WI38 (cell line): Measurements from ENCODE around the gene LAMA3.

Experiments used
- H3K4me3 ChIP-seq: 2 replicates; pipeline ENCODE4 v1.5.1; 2011; ENCODE audit warnings: low read depth, mild to moderate bottlenecking, control low read depth, low read length
- TF ChIP-seq, protein P1 (sequence below): IDR thresholded peaks from 2 replicates; pipeline ENCODE4 v1.5.1; 2012; ENCODE audit warnings: low read depth, mild to moderate bottlenecking, control low read depth, low read length

LAMA3 gene

GRCh38 chr18:23883277-23883790 is 194.1 kb downstream of the LAMA3 start:
- TF ChIP-seq, protein P1, sequence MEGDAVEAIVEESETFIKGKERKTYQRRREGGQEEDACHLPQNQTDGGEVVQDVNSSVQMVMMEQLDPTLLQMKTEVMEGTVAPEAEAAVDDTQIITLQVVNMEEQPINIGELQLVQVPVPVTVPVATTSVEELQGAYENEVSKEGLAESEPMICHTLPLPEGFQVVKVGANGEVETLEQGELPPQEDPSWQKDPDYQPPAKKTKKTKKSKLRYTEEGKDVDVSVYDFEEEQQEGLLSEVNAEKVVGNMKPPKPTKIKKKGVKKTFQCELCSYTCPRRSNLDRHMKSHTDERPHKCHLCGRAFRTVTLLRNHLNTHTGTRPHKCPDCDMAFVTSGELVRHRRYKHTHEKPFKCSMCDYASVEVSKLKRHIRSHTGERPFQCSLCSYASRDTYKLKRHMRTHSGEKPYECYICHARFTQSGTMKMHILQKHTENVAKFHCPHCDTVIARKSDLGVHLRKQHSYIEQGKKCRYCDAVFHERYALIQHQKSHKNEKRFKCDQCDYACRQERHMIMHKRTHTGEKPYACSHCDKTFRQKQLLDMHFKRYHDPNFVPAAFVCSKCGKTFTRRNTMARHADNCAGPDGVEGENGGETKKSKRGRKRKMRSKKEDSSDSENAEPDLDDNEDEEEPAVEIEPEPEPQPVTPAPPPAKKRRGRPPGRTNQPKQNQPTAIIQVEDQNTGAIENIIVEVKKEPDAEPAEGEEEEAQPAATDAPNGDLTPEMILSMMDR: no peak
- no peak overlapping the region for H3K4me3 ChIP-seq

DNA sequence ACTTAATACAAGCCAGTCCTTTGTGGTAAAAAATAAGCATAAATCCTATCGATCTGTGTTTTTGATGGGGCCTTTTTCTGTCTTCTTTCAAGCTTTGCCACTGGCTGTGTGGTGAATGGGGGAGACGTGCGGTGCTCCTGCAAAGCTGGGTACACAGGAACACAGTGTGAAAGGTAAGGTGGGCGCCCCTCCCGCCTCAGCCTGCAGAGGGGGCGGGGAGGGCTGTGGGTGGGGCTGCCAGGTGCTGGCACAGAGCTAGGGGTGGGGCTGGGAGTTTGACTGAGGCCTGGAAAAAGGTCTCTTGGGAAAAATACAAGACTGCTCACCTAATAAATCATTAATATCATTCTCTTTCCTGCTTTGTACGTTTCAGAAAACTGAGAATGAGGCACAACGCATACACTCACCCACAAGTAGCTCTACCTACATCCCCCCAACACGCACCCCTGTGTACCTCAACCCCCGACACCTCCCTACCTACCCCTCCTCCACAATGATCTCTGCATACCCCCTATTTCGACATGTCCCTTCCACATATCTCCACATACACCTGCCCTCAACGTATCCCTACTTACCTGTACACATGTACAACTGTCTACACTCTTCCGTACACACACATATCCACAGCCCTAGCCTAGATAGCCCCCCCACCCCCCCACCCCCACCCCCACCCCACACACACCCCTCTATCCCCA is 195.6 kb downstream of the LAMA3 start:
- H3K4me3 ChIP-seq: no peak overlapping the region
- TF ChIP-seq, protein P1: no peak

DNA sequence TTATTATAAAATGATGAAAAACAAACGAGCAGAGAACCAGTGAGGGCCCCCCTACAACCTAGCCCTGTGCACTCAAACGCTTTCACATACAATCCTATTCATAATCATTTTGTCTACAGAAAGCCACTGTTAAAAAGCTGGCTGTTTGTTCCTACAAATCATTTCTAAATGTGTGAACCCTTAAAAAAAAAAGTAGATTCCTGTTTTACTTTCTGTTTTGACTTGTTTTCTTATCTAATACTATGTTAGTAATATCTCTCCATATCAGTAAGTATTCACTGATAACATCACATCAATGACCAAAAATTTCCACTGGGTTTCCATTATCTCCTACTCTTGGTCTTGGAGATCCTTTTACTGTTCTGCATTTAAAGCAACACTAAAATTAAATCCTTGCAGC is 196.5 kb downstream of the LAMA3 start:
- H3K4me3 ChIP-seq: no peak overlapping the region
- TF ChIP-seq, protein P1: no peak

DNA sequence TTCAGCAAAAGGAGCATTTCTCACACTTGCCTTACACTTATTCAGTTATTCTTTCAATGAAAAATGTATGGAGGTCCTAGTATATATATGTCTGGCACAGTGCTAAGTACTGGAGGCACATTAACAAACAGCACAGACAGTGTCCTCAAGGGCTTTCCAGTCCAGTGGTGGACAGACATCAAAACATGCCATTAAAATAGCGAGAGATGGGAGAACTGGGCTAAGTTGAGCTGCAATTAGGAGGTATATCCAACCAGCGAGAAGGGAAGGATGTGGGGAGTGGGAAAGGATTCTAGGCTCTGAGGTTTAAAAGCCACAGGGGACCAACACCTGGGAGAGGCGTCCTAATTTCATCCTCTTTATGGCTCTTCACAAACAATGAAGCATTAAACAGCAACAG is 197.8 kb downstream of the LAMA3 start:
- H3K4me3 ChIP-seq: no peak overlapping the region
- TF ChIP-seq, protein P1: no peak

- H3K4me3 ChIP-seq: no peak overlapping the region
- TF ChIP-seq, protein P1: no peak
Observed at GRCh38 chr18:23887493-23887892, 198.2 kb downstream of the LAMA3 start.

- TF ChIP-seq, protein P1: no peak
- H3K4me3 ChIP-seq: no peak overlapping the region
Observed at GRCh38 chr18:23888881-23889280, 199.6 kb downstream of the LAMA3 start.

DNA sequence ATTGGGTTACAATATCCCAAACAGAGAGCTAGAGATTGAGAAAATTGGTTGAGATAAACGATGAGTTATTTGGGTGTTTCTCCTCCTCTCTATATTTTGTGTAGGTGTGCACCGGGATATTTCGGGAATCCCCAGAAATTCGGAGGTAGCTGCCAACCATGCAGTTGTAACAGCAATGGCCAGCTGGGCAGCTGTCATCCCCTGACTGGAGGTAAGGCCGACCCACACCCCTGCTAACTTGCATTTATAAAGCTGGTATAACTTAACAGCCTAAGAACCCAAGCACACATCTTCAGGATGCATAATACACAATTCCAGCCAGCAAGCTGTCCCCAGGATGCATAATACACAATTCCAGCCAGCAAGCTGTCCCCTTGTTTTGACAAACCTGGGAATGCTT is 200.7 kb downstream of the LAMA3 start:
- TF ChIP-seq, protein P1: no peak
- no peak overlapping the region for H3K4me3 ChIP-seq
